NCI-H460 (cell line): ENCODE measurements around the gene AGTR1. TPM values are rescaled to one million over a fixed set of nuclear protein-coding genes. Genes with fewer than 3 reads are reported as not detected.

Experiments
- DNase-seq: peaks from one replicate; pipeline ENCODE4 v3.0.0-alpha.2; 2016; ENCODE audit warnings: low read depth; ENCODE audit errors: extremely low read depth
- polyA plus RNA-seq: library from polyadenylated mRNA; depleted of rRNA; stranded (reverse); fragments of >200 nt; gene quantifications from 2 replicates; pipeline ENCODE4 v1.2.3, GENCODE V29; 2014; cell fraction: nucleus; rRNA removed
- total RNA-seq: library from RNA; depleted of rRNA; stranded (reverse); fragments of >200 nt; shearing (Covaris generic); gene quantifications from 2 replicates; pipeline ENCODE4 v1.2.3, GENCODE V29; 2014; rRNA removed

Gene AGTR1
- total RNA-seq: 0.10 TPM in 1 of 2 replicates, not detected in the other
- not detected in 2 replicates for polyA plus RNA-seq

DNA sequence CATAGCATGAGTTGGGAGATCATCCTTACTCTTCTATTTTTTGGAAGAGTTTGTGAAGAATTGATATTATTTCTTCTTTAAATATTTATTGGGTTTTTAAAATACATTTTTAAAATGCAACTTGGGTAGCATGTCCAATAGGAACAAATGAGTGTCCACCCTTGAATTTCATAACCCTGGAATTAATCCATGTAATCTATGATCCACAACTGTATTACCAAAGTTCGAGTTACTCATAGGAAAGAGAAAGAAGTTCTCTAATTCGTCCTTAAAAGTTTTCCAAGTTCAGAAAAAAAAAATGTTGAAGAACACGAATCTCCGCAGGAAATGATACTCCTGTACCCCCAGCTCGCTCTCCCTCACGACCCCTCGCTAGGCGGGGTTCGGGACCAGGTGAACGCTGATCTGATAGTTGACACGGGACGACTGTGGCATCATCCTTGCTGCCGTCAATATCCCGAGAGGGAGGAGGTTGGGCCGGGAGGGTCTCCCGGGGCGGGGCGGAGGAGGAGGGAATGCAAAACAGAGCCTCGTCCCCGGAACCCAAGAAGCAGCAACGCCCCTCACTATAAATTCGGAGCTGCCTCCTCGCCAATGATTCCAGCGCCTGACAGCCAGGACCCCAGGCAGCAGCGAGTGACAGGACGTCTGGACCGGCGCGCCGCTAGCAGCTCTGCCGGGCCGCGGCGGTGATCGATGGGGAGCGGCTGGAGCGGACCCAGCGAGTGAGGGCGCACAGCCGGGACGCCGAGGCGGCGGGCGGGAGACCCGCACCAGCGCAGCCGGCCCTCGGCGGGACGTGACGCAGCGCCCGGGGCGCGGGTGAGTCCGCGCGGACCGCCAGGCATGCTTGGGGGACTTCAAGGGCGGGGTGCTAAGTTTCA lies at the start of gene AGTR1:
Gene AGTR1 (plus strand): TSS at position 598 of the 884 bp plus-strand sequence. CDS start 43,133 bp downstream, outside the sequence.
- DNase-seq: no peak

GRCh38 chr3:148648685-148649352 lies 48.9 kb upstream of the AGTR1 start:
- DNase-seq: no peak

DNA sequence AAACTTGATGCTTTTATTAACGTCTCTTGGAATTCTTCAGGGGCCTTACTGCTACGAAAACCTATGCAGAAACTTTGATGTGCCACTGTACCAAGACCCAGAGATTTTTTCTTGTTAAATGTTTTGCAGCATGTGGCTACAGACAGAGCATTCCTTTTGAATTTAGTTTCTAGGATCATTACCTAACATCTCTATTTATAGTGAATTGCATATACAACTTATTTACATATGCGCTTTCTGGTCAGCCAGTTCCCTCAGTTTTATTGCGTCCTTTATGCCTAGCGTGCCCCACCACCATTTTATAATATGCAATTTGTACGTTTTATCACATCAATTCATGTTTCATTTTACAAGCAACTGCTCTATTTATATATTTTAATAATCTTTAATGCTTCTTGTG lies 46.2 kb upstream of the AGTR1 start:
- DNase-seq: no peak

GRCh38 chr3:148654433-148654832 lies 43.3 kb upstream of the AGTR1 start:
- no peak for DNase-seq

DNA sequence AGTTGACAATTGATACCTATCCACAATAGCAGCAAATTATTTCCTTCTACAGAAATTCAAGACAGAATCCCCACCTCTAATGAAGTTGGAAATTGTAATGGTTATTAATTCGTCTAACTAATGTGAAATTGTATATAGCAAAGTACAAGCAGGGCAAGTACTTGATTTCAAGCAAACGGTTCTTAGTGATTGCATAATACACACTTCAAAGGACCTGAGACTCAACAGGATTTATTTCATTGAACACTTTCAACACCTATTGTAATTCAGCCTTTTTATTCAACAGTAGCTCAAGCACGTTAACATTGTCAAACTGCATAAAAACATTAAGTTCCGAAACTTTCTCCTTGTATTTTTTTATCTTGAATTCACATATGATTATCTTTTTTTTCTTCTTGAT lies 40.2 kb upstream of the AGTR1 start:
- no peak for DNase-seq

DNA sequence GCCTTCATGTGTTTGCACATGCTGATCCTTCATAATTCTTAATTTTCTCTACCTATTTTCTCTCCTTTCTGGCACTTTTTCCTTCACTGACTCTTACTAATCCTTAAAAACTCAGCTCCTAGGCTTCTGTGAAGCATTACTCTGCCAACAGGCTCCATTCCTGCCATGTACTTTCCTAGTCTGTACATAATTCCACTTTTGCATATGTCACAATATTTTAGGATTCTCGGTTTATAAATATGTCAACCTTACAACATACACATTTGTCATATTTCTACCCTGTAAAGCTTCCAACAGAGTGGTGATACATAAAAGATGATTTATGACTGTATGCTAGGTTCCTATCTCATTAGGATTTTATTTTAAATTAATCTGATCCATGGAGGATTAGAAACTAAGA lies 38.2 kb upstream of the AGTR1 start:
- DNase-seq: no peak

DNA sequence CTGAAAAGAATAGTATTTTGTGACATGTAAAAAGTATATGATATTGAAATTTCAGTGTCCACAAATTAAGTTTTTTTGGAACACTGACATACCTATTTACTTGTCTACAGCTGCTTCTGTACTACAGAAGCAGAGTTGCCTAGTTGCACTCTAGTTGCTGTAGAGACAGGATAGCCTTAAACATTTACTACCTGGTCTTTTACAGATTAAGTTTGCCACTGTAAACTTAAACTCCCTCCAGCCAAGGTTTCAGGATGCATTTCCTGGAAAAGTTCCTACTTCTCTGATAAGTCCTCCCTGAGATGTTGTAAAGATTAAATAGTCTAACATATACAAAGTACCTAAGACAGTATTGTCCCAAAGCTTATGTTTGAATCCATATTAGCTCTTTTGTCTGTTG lies 17.4 kb upstream of the AGTR1 start:
- no peak for DNase-seq

- DNase-seq: no peak
These were observed 16.6 kb upstream of the AGTR1 start for GRCh38 chr3:148681080-148681479.

GRCh38 chr3:148682997-148683396 lies 14.7 kb upstream of the AGTR1 start:
- no peak for DNase-seq

GRCh38 chr3:148694116-148694515 lies 3.6 kb upstream of the AGTR1 start:
- no peak for DNase-seq

- no peak for DNase-seq
These were observed 597 bp downstream of the AGTR1 start for GRCh38 chr3:148698190-148698810.

- no peak for DNase-seq
These were observed 7.6 kb downstream of the AGTR1 start for GRCh38 chr3:148705314-148705713.

GRCh38 chr3:148707601-148708380 lies 10.1 kb downstream of the AGTR1 start:
- DNase-seq: no peak

DNA sequence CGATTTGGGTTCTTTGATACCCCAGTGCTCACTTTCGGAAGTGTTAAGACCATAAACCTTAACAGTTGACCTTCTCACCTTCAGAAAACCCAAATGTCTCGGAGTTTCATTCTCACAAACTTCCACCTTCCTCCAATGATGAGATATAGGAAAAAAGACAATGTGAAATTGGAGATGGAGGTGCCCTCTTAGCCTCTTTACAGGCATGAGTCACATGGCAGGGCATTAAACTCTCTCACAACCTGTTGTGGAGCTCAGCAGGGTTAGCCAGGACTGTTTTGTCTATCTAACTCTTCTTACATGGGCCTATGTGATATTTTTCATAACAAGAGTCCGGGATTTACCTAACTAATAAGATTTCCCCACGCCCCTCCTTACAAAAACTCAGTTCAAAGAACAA lies 10.7 kb downstream of the AGTR1 start:
- no peak for DNase-seq

DNA sequence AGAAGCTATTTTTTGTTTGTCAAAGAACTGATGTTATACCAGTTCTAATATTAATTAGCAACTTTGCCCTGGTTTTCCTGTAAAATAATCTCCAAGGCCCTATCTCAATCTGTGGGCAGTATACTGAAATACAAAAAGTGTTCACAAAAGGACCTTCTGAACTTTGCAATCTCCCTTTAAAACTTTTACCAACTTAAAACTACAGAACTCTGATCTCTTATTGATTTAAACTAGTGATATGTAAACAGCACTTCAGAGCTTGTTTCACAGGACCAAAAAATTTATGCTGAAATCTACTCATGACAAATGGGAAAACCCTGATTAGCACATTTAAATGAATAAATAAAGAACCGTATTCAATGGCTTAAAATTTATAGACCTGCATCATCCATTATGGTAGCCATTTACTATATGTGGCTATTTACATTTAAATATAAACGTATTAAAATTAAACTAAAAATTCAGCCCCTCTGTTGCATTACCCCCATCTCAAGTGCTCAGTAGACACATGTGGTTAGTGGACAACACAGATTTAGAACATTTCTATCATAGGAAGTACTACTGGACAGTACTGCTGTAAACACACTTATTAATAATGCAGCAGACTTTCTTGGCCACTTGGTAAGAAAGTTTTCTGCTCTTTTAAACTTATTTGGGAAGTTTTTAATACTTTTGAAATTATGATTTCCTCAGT lies 12.0 kb downstream of the AGTR1 start:
- DNase-seq: no peak

DNA sequence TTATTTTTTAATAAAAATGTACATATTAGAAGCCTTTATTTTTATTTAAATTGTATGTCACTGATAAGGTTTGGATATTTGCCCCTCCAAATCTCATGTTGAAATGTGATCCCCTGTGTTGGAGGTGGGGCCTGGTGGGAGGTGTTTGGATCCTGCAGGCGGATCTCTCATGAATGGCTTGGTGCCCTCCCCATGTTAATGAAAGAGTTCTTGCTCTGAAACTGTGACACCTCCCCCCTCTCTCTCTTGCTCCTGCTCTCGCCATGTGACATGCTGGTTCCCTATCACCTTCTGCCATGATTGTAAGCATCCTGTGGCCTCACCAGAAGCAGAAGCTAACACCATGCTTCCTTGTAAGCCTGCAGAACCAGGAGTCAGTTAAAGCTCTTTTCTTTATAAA lies 13.0 kb downstream of the AGTR1 start:
- DNase-seq: no peak

- no peak for DNase-seq
These were observed 14.4 kb downstream of the AGTR1 start for GRCh38 chr3:148711981-148712666.

- DNase-seq: no peak
These were observed 16.8 kb downstream of the AGTR1 start for GRCh38 chr3:148714521-148714920.

DNA sequence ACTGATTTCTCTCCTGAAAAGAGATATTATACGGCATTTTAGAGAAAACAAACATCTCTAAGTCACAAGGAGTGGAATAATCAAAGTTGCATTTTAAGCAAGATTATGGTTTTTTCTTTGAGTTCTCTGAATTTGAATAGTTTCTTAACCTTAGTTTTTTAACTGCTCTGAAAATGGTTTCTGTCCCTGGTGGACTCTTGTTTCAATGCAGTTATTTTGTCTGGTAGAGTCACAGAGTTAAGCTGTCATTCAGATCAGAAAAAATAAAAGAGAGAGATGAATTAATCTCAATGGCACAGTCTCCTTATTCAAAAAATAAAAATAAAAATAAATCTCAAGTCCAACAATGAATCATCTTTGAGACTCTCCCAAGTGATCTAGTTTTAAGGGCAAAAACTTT lies 19.0 kb downstream of the AGTR1 start:
- no peak for DNase-seq
